Inferior parietal cortex (tissue), 1 donor: ENCODE results near the gene BLVRA.

Experiments used
- DNase-seq: peaks from one replicate; pipeline ENCODE4 v3.0.0-alpha.2; 2016; ENCODE audit errors: extremely low spot score

BLVRA gene

DNA sequence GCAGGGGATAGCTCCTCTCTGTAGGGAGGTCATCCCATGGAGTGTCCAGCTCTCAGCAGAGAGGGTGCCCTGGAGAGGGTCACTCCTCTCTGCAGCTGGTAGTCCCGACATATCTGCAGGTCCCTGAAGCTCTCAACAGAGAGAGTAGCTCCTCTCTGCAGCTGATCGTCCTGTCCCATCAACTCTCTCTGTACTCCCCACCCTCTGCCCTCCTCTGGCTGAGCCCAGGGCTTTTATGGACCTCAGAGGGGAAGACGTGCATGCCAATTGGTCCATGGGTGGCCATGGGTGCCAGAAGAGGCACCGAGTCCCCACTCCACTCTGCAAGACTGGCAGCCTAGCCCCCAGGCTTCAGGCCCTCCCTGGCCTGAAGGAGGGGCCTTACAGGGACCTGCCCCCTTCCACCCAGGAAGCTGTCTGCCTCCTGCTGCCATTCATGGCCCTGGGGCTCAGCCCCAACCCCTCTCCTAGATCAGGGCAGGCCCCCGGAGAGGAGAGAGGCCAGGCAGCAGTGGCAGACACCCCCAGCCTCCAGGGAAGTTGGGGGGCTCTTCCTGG, 9.0 kb upstream of the BLVRA start:
- no peak for DNase-seq

GRCh38 chr7:43750016-43750887, 8.2 kb upstream of the BLVRA start:
- no peak for DNase-seq

DNA sequence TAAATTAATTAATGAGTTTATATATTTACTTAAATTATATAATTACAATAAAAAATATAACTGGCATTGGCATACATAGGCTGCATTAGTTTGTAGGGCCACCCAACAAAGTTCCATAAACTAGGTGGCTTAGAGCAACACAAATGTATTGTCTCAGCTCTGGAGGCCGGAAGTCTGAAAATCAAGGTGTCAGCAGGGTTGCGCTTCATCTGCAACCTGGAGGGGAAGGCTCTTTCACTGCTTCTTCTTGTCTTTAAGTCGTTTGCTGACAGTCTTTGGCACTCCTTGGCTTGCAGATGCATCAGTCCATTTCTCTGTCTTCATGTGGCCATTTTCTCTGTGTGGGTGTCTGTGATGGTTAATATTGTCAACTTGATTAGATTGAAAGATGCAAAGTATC, 6.1 kb upstream of the BLVRA start:
- DNase-seq, result no peak

- no peak for DNase-seq
Measured at GRCh38 chr7:43753271-43753810, 5.1 kb upstream of the BLVRA start.

- no peak for DNase-seq
Measured at GRCh38 chr7:43753843-43754242, 4.6 kb upstream of the BLVRA start.

DNA sequence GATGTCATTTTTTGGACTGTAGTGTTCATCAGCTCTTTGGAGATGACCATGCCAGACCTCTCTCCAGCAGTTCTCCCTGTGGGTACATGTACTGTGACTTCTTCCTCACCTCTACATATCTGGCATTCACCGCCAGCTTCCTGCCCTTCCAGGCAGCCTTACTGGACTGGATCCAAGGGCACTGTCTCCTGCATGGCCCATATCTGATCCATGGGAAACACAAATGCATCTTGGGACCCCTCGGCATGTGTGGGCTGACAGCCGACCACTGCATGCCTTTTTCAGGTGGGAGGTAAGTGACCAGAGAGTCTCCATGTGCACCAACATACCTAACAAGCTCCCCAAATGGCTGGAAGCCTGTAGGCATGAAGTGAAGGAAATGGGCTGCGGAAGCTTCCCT, 3.9 kb upstream of the BLVRA start:
- DNase-seq, result no peak

- DNase-seq, result peak; percentile 22
Measured at GRCh38 chr7:43756368-43757072, 2.0 kb upstream of the BLVRA start.

GRCh38 chr7:43757073-43757720, 1.3 kb upstream of the BLVRA start:
- no peak for DNase-seq

- peak; percentile 27 for DNase-seq
Measured at GRCh38 chr7:43758822-43759683, 573 bp downstream of the BLVRA start.

DNA sequence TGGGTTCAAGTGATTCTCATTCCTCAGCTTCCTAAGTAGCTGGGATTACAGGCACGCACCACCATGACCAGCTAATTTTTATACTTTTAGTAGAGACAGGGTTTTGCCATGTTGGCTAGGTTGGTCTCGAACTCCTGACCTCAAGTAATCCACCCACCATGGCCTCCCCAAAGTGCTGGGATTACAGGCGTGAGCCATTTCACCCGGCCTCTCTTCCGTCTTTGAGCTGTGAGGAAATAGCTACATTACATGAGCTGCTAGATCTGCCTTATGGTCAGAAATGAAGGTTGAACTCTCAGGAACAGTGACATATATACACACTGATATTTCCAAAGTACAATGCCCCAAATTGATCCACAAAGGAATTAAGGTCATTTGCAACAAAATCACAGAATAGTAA, 2.4 kb downstream of the BLVRA start:
- DNase-seq, result no peak

DNA sequence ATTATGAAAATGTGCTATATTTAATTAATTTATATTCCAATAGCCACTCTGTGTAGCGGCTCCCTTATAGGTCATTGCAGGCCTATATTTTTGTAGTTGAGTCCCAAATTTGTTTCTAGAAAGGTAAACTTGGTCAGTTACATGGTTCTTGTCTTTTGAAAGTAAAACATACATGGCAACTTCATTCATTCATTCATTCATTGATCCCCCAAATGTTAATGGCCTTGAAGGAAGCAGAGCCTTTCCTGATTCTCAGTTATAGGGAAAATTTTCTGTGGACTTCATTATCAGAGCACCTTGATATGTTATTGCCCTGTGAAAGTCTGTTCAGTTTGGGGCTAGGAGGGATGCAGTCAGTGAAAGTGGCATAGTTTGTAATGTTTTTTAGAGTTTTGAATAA, 2.9 kb downstream of the BLVRA start:
- DNase-seq, result no peak

GRCh38 chr7:43761938-43762692, 3.6 kb downstream of the BLVRA start:
- no peak for DNase-seq

DNA sequence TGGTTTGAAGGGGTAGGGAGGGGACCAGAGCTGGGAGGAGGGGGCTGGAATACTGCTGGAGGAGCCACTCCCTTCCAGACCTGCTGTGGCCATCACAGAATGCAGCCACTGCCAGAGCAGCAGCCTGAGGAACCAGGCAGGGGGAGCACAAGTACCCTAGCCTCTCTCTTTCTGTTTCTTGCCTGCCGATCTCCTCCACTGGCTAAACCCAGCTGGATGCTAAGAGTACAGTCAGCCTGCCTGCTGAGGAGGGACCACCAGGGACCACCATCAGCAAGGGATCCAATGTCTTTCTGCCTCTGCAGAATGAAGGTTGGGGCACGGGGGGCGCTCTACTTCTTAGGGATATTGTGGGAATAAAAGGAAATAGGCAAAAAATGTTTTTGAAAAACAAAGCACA, 4.7 kb downstream of the BLVRA start:
- no peak for DNase-seq

DNA sequence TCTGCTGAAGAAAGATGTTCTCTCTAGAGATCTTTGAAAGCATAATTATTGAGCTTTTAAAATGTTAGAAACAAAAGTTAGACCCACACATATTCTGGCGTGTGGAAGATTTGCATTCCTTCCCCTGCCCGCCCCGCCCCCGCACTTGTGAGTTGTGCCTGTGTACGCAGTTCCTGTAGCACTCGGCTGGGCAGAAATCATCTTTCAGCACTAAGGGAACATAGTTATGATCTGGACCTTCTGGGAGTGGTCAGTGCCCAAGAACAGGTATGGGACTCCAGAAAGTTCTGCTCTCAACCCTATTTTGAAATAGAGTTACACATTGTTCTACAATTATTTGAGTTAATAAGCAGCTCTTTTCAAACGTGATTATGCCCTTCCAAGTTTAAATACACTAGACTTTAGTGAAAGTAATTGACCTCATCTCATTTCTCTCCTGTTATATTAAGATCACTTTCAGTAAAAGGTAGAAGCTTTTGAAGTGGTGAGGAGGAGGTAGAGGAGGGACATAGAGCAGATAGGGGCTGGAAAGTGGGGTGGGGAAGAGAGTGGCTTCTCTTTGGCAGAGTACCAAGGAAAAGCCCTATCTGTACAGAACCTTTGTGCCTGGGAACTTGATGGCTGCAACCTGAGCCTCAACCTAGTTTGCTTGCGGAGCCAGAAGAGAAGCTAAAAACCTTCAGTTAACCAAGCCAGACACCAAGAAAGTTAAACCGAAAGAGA, 5.7 kb downstream of the BLVRA start:
- DNase-seq, result no peak

GRCh38 chr7:43764807-43765491, 6.5 kb downstream of the BLVRA start:
- DNase-seq, result no peak

GRCh38 chr7:43766564-43766963, 8.1 kb downstream of the BLVRA start:
- DNase-seq, result no peak

GRCh38 chr7:43767311-43767710, 8.8 kb downstream of the BLVRA start:
- DNase-seq, result no peak

DNA sequence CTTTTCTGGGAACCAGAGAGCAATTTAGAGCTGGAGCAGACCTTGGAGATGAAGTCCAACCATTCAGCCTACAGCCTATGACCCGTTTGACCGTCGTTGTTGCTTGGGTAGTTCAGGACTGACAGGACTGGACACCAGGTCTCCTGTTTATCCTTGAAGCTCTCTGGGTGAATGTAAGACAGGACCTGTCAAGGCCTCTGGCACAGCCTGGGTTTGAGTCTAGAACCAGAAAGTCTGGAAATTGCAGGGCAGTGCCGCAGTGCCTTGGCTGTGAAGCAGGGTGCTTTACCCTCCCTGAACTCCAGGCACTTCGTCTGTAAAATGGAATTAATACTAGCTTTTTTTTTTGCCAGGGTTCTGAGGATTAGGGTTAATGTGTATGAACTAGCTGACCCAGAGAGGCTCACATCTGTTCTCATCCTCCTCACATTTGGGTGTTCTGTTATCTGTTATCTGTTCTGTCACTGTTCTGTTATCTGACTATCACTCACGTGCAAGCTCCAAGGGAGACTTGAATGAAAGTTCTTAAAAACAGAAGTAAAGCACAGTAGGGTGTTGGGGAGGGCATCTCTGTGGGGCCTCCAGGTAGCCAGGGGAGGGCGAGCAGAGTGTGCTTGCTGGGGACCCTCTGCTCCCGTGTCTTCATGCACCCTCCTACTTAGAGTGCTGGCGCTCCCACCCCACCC, 9.9 kb downstream of the BLVRA start:
- no peak for DNase-seq

- no peak for DNase-seq
Measured at GRCh38 chr7:43768887-43769272, 10.4 kb downstream of the BLVRA start.
